ENCODE data around the gene AFAP1.

AFAP1 gene

GRCh38 chr4:7839856-7840255, 99.8 kb downstream of the AFAP1 start:
- DNase-seq: no peak

GRCh38 chr4:7838136-7838782, 101.4 kb downstream of the AFAP1 start:
- DNase-seq: no peak

- DNase-seq: no peak
Measured at GRCh38 chr4:7837597-7838135, 102.0 kb downstream of the AFAP1 start.

- DNase-seq: no peak
Measured at GRCh38 chr4:7831858-7832730, 107.6 kb downstream of the AFAP1 start.

GRCh38 chr4:7831330-7831729, 108.3 kb downstream of the AFAP1 start:
- no peak for DNase-seq

GRCh38 chr4:7830747-7831146, 108.9 kb downstream of the AFAP1 start:
- DNase-seq: no peak

- no peak for DNase-seq
Measured at GRCh38 chr4:7829652-7830580, 109.7 kb downstream of the AFAP1 start.

GRCh38 chr4:7828793-7829301, 110.8 kb downstream of the AFAP1 start:
- no peak for DNase-seq

GRCh38 chr4:7828011-7828720, 111.5 kb downstream of the AFAP1 start:
- DNase-seq: no peak

- DNase-seq: no peak
Measured at GRCh38 chr4:7827566-7827965, 112.1 kb downstream of the AFAP1 start.

GRCh38 chr4:7826909-7827306, 112.8 kb downstream of the AFAP1 start:
- DNase-seq: no peak

- no peak for DNase-seq
Measured at GRCh38 chr4:7826176-7826908, 113.3 kb downstream of the AFAP1 start.

- DNase-seq: no peak
Measured at GRCh38 chr4:7824218-7824617, 115.4 kb downstream of the AFAP1 start.

GRCh38 chr4:7823416-7823824, 116.2 kb downstream of the AFAP1 start:
- DNase-seq: no peak

GRCh38 chr4:7822877-7823276, 116.8 kb downstream of the AFAP1 start:
- no peak for DNase-seq

- DNase-seq: no peak
Measured at GRCh38 chr4:7822137-7822505, 117.5 kb downstream of the AFAP1 start.

GRCh38 chr4:7821245-7822136, 118.2 kb downstream of the AFAP1 start:
- no peak for DNase-seq

GRCh38 chr4:7820031-7820818, 119.4 kb downstream of the AFAP1 start:
- DNase-seq: no peak

- DNase-seq: no peak
Measured at GRCh38 chr4:7819446-7819845, 120.2 kb downstream of the AFAP1 start.
